ENCODE measurements around the gene CDON.

DNA sequence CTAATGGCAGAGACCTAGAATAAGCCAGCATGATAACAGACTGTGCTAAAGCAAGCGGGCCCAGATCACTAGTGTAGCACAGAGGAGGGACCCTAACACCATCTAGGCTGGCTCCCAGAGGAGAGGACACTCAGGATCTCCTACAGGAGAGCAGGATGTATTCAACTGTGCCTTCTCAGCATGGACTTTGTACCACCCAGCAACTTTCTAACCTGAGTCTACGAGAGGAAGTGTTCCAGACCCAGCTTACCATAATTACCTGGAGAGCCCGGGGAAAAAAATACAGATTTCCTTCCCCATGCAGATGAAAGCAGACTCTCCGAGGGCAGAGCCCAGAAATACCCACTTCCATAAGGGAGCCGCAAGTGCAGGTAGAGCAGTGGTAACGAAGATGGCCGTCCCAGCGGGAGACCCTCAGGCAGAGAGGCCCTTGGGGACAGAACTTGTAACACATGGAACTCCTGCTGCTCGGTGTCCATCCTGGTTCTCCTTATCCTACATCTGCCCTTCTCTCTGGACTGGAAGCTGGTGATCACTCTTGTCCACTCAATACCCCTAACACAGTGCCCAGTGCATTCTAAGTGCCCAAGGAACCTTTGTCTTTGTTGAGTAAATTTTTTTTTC is 138.2 kb downstream of the CDON start:
- TF ChIP-seq, protein P1, sequence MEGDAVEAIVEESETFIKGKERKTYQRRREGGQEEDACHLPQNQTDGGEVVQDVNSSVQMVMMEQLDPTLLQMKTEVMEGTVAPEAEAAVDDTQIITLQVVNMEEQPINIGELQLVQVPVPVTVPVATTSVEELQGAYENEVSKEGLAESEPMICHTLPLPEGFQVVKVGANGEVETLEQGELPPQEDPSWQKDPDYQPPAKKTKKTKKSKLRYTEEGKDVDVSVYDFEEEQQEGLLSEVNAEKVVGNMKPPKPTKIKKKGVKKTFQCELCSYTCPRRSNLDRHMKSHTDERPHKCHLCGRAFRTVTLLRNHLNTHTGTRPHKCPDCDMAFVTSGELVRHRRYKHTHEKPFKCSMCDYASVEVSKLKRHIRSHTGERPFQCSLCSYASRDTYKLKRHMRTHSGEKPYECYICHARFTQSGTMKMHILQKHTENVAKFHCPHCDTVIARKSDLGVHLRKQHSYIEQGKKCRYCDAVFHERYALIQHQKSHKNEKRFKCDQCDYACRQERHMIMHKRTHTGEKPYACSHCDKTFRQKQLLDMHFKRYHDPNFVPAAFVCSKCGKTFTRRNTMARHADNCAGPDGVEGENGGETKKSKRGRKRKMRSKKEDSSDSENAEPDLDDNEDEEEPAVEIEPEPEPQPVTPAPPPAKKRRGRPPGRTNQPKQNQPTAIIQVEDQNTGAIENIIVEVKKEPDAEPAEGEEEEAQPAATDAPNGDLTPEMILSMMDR (conservative IDR thresholded peaks at IDR 0.05 in 1 of 2, IDR thresholded peaks at IDR 0.05 in 1 of 2; ENCODE audit: low read depth in 1 of 2, low read length in 2 of 2), result no peak
- no peak for TF ChIP-seq EZH2 (IDR thresholded peaks at IDR 0.05; ENCODE audit: low read length, missing control alignments)
